GM18526 (cell line): ENCODE results near the gene THSD7B.

Experiments used
- POLR2A ChIP-seq: IDR thresholded peaks from 3 replicates; pipeline ENCODE4 v1.6.1; 2011; ENCODE audit not compliant: insufficient read length; ENCODE audit errors: extremely low read depth

Gene THSD7B

GRCh38 chr2:137185378-137186078 is 420.2 kb downstream of the THSD7B start:
- TF ChIP-seq POLR2A = no peak

GRCh38 chr2:137187216-137187615 is 421.9 kb downstream of the THSD7B start:
- no peak for TF ChIP-seq POLR2A

GRCh38 chr2:137190411-137191195 is 425.3 kb downstream of the THSD7B start:
- TF ChIP-seq POLR2A = no peak

GRCh38 chr2:137192366-137193310 is 427.3 kb downstream of the THSD7B start:
- no peak for TF ChIP-seq POLR2A

GRCh38 chr2:137193401-137193800 is 428.1 kb downstream of the THSD7B start:
- no peak for TF ChIP-seq POLR2A

GRCh38 chr2:137194111-137194510 is 428.8 kb downstream of the THSD7B start:
- no peak for TF ChIP-seq POLR2A

GRCh38 chr2:137199751-137200150 is 434.4 kb downstream of the THSD7B start:
- TF ChIP-seq POLR2A = no peak

- no peak for TF ChIP-seq POLR2A
Measured at GRCh38 chr2:137202318-137202717, 437.0 kb downstream of the THSD7B start.

- TF ChIP-seq POLR2A = no peak
Measured at GRCh38 chr2:137205324-137205723, 440.0 kb downstream of the THSD7B start.

GRCh38 chr2:137206069-137206468 is 440.7 kb downstream of the THSD7B start:
- no peak for TF ChIP-seq POLR2A

- TF ChIP-seq POLR2A = no peak
Measured at GRCh38 chr2:137207030-137207429, 441.7 kb downstream of the THSD7B start.

GRCh38 chr2:137208431-137208891 is 443.1 kb downstream of the THSD7B start:
- no peak for TF ChIP-seq POLR2A

- no peak for TF ChIP-seq POLR2A
Measured at GRCh38 chr2:137210039-137210438, 444.7 kb downstream of the THSD7B start.

- TF ChIP-seq POLR2A = no peak
Measured at GRCh38 chr2:137211761-137212160, 446.4 kb downstream of the THSD7B start.

- TF ChIP-seq POLR2A = no peak
Measured at GRCh38 chr2:137220438-137220993, 455.2 kb downstream of the THSD7B start.
